AG10803 (cell line): ENCODE data around the gene RPS6KA3.

Experiments
- DNase-seq: peaks from one replicate; pipeline ENCODE4 v3.0.0; 2010; ENCODE audit warnings: low read depth
- H3K4me3 ChIP-seq: 2 replicates; pipeline ENCODE4 v1.5.1; 2011; ENCODE audit warnings: mild to moderate bottlenecking, low read length, control low read depth
- CTCF ChIP-seq: conservative IDR thresholded peaks from 2 replicates; pipeline ENCODE4 v1.5.1; 2011; ENCODE audit warnings: mild to moderate bottlenecking, low read length, control low read depth, inconsistent platforms

RPS6KA3 gene

GRCh38 chrX:20212486-20213089, 54.1 kb downstream of the RPS6KA3 start:
- H3K4me3 ChIP-seq, result no peak overlapping the region
- TF ChIP-seq CTCF, result no peak
- no peak for DNase-seq

GRCh38 chrX:20211261-20211786, 55.4 kb downstream of the RPS6KA3 start:
- no peak overlapping the region for H3K4me3 ChIP-seq
- no peak for DNase-seq
- TF ChIP-seq CTCF, result no peak

DNA sequence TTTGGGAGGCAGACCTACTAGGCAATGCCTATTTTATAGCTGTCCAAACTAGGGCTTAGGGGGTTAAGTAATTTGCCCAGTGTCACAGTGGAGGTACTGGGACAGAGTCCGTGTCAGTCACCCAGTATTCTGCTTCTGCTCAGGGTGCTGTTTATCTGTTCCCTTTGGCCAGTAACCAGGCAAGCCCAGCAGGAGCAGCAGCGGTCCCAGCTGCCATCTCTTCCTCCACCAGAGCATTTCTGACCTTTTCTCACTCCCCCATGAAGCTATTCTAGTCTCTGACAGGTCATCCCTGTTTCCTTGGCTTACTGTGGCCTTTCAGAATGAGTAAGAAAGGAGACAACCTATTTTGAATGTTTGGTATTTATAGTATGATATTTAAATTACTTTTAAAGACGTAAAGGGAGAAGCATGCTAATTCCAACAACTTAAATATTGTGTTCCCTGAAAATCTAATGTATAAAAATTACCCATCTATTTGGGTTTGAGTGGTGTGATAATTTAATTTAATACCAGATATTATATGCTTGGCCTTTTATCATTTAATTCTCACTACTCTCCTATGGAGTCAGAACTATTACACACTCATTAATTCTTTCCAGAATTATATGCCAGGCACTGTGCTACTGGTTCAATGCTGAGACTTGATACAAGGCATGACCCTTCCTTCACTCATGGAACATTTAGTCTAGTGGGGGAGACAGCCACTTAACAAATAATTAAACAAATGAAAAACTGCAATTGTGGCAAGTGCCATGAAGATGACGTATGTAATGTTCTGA, 60.6 kb downstream of the RPS6KA3 start:
- TF ChIP-seq CTCF, result no peak
- no peak for DNase-seq
- H3K4me3 ChIP-seq, result no peak overlapping the region

DNA sequence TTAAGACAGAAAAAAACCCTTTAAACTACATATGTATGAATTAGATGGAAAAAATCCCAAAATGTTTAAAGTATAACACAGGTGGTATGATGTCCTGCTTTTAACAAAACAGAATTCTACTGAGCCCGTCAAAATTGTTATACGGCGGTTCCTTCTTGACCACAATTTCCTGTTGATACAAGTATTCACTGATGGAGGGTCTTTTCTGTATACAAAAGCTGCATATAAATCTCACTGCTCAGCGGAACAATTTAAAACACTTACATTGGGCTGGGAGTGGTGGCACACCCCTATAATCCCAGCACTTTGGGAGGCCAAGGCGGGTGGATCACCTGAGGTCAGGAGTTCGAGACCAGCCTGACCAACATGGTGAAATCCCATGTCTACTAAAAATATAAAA, 62.4 kb downstream of the RPS6KA3 start:
- no peak overlapping the region for H3K4me3 ChIP-seq
- DNase-seq, result no peak
- no peak for TF ChIP-seq CTCF

GRCh38 chrX:20197641-20198210, 69.0 kb downstream of the RPS6KA3 start:
- no peak overlapping the region for H3K4me3 ChIP-seq
- peak; percentile 34 for DNase-seq
- TF ChIP-seq CTCF, result no peak

GRCh38 chrX:20189171-20189570, 77.5 kb downstream of the RPS6KA3 start:
- TF ChIP-seq CTCF, result no peak
- no peak overlapping the region for H3K4me3 ChIP-seq
- DNase-seq, result no peak
